Suppressor macrophage (primary cell): Measurements from ENCODE around the gene CDKL1.
A peak's percentile ranks its signal among the peaks of the same experiment; 100 is the strongest.
"Not testable (repeated sequence)": the region's sequence is repeated elsewhere in the genome, so short reads cannot be mapped to it uniquely, and the experiment has no call there.

ENCODE experiments used
- DNase-seq, 4 experiments: peaks; one replicate each; pipeline ENCODE4 v3.0.0-alpha.2; 2020 to 2022

Gene CDKL1

DNA sequence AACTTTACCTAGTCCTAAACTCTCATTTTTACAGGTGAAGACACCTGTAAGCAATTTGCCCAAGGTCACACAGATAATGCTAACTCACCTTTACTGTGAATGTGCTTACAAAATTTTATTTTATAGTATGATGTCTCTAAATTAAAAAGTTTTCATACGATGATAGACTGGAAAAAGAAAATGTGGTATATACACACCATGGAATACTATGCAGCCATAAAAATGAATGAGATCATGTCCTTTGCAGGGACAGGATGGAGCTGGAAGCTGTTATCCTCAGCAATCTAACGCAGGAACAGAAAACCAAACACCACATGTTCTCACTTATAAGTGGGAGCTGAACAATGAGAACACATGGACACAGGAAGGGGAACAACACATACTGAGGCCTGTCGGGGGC lies 40.4 kb downstream of the CDKL1 start:
- DNase-seq, result not testable (repeated sequence)

GRCh38 chr14:50355692-50356091 lies 41.0 kb downstream of the CDKL1 start:
- DNase-seq, result no peak

DNA sequence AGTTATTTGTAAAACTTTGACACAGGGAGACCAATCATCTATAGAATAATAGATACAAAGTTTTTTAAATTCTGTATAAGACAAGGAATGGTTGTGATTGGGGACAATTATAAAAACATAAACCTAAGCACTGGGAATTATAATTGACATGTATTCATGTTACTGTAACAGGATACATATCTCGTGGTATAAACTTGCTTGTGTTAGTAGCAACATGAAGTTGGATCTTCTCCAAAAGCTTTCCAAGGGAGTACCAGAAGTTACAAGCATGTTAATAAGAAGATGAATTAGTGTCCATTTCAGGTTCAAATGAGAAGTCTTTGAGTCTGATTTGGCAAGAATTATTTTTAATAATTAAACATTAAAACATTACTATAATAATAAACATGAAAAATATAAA lies 42.2 kb downstream of the CDKL1 start:
- no peak for DNase-seq

GRCh38 chr14:50353126-50353525 lies 43.6 kb downstream of the CDKL1 start:
- DNase-seq, result no peak

GRCh38 chr14:50352584-50352983 lies 44.1 kb downstream of the CDKL1 start:
- no peak for DNase-seq

- DNase-seq, result peak; percentile 31 to 61 (median 45)
These were observed 45.7 kb downstream of the CDKL1 start for GRCh38 chr14:50350975-50351374.

DNA sequence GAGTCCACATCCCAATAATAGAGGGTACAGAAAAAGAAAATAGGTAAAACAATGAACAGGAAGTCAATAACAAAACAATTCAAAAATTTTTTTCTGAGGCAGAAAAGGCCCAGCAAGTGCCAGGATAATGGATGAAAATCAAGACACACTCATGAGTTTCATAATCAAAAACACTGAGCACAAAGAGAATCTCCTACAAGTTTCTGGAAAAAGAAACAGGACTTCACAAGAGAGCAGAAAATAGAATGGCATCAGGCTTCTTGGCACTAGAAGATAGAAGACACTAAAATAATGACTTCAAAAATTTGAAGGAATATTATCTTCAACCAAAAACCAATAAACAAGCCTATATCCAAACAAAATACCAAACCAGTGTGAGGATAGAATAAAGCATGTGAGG lies 47.7 kb downstream of the CDKL1 start:
- no peak for DNase-seq

DNA sequence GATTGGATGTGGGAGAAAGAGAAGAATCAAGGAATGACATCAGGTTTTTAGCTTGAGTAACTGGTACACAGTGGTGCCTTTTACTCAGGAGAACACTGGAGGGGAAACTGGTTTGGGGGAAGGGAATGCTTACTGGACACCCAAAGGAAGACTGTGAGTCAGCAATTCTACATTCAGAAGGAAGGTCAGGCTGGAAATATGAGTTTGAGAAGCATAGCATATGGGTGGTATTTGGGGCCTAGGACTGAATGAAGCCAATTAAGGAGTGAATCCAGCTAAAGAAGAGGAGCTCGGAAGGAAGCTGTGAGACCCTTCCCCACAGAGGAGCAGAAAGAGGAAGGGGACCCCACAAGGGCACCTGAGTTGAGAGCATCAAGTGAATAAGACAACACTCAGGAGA lies 49.2 kb downstream of the CDKL1 start:
- peak in 2 of 4 experiments; percentile 19 to 35 for DNase-seq

GRCh38 chr14:50345846-50346422 lies 50.7 kb downstream of the CDKL1 start:
- DNase-seq, result no peak

GRCh38 chr14:50344876-50345563 lies 51.7 kb downstream of the CDKL1 start:
- no peak for DNase-seq

GRCh38 chr14:50344116-50344775 lies 52.4 kb downstream of the CDKL1 start:
- no peak for DNase-seq

DNA sequence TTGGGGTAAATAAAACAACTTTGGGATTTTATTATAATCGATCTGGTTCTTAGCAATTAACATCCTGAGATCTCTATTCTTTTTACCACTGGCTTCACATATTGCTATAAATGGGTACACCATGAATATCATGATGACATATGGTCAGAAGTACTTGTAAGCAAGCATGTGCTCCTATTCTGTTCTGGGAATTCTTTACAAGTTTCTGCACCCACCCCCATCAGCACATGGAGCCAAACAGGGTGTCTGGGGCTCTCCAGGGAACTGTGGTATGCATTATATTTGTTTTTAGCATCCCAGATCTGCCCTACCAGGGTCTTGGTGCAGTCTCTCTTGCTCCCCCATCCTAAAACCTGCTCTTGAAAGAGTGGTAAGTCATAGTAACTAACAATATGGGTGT lies 53.2 kb downstream of the CDKL1 start:
- no peak for DNase-seq

GRCh38 chr14:50342221-50343078 lies 54.2 kb downstream of the CDKL1 start:
- DNase-seq, result peak in 3 of 4 experiments; percentile 23 to 48 (median 34)

DNA sequence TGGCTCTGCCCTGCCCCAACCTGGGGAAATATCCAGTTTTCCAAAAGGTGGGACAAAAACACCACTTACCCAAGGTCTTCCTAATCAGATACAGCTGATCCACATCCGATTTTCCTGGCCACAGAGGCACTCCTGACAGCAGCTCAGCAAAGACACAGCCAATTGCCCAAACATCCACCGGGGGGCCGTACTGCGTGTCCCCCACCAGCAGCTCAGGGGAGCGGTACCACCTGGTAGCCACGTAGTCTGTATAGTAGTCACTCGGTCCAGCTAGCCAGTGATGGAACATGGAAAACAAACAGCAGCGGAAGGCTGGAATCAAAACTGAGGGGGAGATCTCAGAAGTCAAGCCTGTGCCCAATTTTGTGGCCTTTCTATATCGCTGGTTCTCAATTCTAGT lies 55.7 kb downstream of the CDKL1 start:
- no peak for DNase-seq

DNA sequence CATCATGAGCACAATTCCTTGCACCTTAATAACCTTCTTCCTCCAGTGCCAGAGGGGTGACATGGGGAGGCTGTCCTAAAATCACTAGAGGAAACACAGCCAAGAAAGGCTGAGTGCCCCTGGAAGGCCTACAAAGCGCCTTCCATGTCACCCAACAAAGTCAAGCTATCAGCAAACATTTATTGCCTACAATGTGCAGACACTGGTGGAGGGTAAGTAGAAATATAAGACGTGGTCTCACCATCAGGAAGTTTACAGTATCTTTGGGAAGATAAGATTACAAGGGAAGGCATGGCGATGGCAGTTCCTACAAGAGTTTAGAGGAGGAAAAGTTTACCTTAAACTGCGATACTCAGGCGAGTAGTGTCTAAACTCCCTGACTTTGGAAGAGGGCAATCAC lies 56.6 kb downstream of the CDKL1 start:
- DNase-seq, result no peak

- DNase-seq, result no peak
These were observed 57.4 kb downstream of the CDKL1 start for GRCh38 chr14:50339178-50339804.

DNA sequence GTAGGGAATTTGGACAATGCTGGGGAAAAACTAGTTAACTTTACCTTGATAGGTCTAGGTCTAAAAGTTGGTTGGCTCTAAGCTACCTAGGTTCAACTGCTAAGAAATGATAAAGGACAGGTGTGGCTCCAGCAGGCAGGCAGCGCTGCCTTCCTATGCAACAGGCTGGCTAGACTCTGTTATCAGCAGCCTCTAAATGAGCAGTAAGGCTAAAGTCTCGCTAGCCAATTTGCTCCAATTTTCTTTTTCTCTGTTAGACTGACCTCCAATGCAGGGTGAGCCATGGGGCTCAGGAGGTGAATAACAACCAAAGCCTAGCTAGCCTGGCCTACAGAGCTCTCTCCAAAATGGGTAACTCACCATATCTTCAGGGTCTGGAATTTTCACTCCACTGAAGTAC lies 58.1 kb downstream of the CDKL1 start:
- DNase-seq, result no peak

DNA sequence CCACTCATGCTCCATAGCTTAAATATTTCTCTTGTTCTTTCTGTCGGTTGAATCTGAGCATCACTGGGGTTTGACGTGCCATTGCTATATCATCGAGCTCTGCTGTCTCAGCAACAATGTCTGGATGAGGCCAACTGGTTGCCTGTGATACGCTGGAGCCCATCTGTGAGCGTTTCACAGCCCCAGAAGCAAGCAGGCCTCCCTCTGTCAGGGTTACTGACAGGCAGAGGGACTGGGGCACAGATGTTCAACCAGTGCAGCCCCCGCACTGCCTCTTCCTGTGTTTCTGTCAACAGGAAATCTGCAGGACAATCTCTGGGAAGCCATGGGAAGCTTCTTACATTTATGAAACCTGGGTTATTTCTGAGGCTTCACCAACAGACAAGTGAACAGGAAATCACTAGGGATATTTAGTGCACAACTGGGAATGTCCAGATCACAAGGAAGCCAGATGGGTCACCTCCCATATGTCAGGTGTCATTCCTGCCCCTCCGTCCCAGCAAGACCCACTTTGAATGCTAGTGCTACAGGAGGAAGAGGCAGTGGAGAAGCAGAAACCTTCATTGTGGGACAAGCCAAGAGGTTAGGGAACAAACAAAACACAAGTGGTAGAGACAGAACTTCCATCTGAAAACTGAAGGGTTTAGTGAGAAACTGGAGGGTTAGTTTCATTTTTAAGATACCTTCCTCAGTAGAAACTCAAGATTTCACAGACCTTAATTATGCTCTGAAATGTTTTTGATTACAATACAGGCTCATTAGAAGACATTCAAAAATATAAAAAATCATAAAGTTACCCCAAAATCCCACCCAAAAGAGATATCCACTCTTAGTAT lies 60.5 kb downstream of the CDKL1 start:
- DNase-seq, result peak in 1 of 4 experiments; percentile 21

GRCh38 chr14:50335389-50335788 lies 61.3 kb downstream of the CDKL1 start:
- no peak for DNase-seq

DNA sequence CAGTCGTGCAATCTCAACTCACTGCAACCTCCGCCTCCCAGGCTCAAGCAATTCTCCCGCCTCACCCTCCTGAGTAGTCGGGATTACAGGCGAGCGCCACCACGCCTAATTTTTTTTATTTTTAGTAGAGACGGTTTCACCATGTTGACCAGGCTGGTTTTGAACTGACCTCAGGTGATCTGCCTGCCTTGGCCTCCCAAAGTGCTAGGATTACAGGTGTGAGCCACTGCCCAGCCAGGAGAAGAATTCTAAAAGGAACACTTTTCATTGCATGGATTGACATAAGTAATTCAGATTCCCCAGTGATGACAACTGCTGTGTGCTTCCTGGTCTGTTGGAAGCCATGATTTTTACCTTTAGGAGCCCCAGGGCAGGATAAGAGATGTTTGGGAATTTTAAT lies 62.5 kb downstream of the CDKL1 start:
- no peak for DNase-seq

DNA sequence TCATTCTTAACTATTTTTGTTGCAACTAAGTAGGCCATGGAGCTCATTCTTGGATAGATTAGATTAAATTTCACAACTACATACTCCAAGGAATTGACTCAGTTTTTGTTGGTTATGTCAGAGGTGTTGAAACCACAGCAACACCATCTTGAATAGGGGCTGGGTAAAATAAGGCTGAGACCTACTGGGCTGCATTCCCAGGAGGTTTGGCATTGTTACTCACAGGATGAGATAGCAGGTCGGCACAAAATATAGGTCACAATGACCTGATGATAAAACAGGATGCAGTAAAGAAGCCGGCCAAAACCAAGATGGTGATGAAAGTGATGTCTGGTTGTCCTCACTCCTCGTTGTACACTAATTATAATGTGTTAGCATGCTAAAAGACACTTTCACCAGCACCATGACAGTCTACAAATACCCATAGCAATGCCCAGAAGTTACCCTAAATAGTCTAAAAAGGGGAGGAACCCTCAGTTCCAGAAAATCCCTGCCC lies 63.6 kb downstream of the CDKL1 start:
- no peak for DNase-seq

- DNase-seq, result no peak
These were observed 65.1 kb downstream of the CDKL1 start for GRCh38 chr14:50331596-50331995.
